Ovary (tissue), 9 donors: ENCODE measurements around the gene SLC1A4. TPM values are rescaled to one million over a fixed set of nuclear protein-coding genes. Genes with fewer than 3 reads are reported as not detected.
A peak's percentile ranks its signal among the peaks of the same experiment; 100 is the strongest.

Source experiments
- DNase-seq, 5 donors: peaks; one replicate each; pipeline ENCODE4 v3.0.0-alpha.2; 2019 to 2020
- H3K27ac ChIP-seq, 2 donors: fragments of 200-600 bp; one replicate each; pipeline versions ENCODE4 v1.5.1 to v1.8.0; 2019 to 2022
- H3K27me3 ChIP-seq: fragments of 200-600 bp; one replicate; pipeline ENCODE4 v1.8.0; 2022
- H3K36me3 ChIP-seq: fragments of 200-600 bp; sonication (generic); one replicate; pipeline ENCODE4 v1.5.1; 2019
- H3K4me1 ChIP-seq: one replicate; pipeline ENCODE4 v1.8.1; 2013; ENCODE audit warnings: mild to moderate bottlenecking, moderate library complexity; ENCODE audit not compliant: insufficient read depth
- H3K4me3 ChIP-seq: fragments of 200-600 bp; sonication (generic); one replicate; pipeline ENCODE4 v1.5.1; 2017
- H3K9me3 ChIP-seq, 2 donors: fragments of 200-600 bp in 1 of 2; sonication (generic) in 1 of 2; one replicate each; pipeline versions ENCODE4 v1.5.1 to v1.8.1; 2013 to 2019; ENCODE audit warnings: mild to moderate bottlenecking in 1 of 2, moderate library complexity in 1 of 2
- EP300 ChIP-seq: sonication (generic); formaldehyde crosslinking; IDR thresholded peaks from one replicate; pipeline ENCODE4 v1.6.1; 2017; ENCODE audit warnings: antibody characterized with exemption
- POLR2A ChIP-seq: fragments of 450-650 bp; IDR thresholded peaks from one replicate; pipeline ENCODE4 v1.6.1; 2017; ENCODE audit warnings: antibody characterized with exemption, mild to moderate bottlenecking, moderate library complexity
- WGBS, 3 donors: extraction: QIAGEN DNeasy Blood & Tissue Kit in 1 of 3; methylation state at CpG; one replicate each; pipeline versions ENCODE4 v1.1.5 to v1.1.7; 2013 to 2017; 5-methylcytosine and 5-hydroxymethylcytosine counted together
- intact Hi-C, 4 donors: fragments of 100-400 bp; cut with DNase I; formaldehyde crosslinking; loops; one replicate each; pipeline versions ENCODE4 v1.11.0 to v1.15.1; 2022 to 2023
- polyA plus RNA-seq, 2 donors: library from polyadenylated mRNA; stranded (reverse); fragments of 200-250 nt in 1 of 2; fragments of 350-450 nt in 1 of 2; fragmentation: Illumina TruSeq in 1 of 2; extraction: RNeasy Lipid Tissue Mini Kit (QIAGEN cat#74804) in 1 of 2; gene quantifications; one replicate each; pipeline ENCODE4 v1.2.3, GENCODE V29; 2013 to 2014
- total RNA-seq, 7 donors: library from RNA; depleted of rRNA in 2 of 7; stranded (reverse); fragments of >200 nt in 2 of 7; fragmentation: NEBNext Ultra II Directional in 3 of 7; extraction: Animal tissue kit (Norgen Biotek cat#: 25700) in 3 of 7; gene quantifications; one replicate each; pipeline versions ENCODE4 v1.1.0 to v1.2.4, GENCODE V29; 2016 to 2023
- TF ChIP-seq, protein P1 (sequence below), 3 donors: fragments of 450-650 bp in 2 of 3; fragments of 200-600 bp in 1 of 3; IDR thresholded peaks; one replicate each; pipeline versions ENCODE4 v1.5.1 to v1.8.0; 2016 to 2022; ENCODE audit warnings: antibody characterized with exemption in 3 of 3, mild to moderate bottlenecking in 1 of 3
- donor health status: DM: no; HTN: no; CAD: no; lungs with moderate emphysema.
- donor health status: DM: no; HTN: no; CAD: no.
- donor health status: Bipolar disorder and iron deficiency.
- donor health status: DM: yes; HTN: yes; CAD: no.
- donor health status: DM: no; HTN: no; CAD: no.
- donor health status: DM: yes; HTN: yes; CAD: no.

The SLC1A4 gene
- total and polyA plus RNA-seq, 9 donors = 5.3 to 51.1 (median 21.3) TPM

GRCh38 chr2:65064728-65065552, 75.7 kb downstream of the SLC1A4 start:
- peak overlapping the region in 1 of 2 donors; percentile 52 for H3K27ac ChIP-seq
- no peak overlapping the region for H3K4me3 ChIP-seq
- no peaks in the 10 kb centered on the region for H3K9me3 ChIP-seq
- no peak for TF ChIP-seq EP300
- TF ChIP-seq, protein P1, sequence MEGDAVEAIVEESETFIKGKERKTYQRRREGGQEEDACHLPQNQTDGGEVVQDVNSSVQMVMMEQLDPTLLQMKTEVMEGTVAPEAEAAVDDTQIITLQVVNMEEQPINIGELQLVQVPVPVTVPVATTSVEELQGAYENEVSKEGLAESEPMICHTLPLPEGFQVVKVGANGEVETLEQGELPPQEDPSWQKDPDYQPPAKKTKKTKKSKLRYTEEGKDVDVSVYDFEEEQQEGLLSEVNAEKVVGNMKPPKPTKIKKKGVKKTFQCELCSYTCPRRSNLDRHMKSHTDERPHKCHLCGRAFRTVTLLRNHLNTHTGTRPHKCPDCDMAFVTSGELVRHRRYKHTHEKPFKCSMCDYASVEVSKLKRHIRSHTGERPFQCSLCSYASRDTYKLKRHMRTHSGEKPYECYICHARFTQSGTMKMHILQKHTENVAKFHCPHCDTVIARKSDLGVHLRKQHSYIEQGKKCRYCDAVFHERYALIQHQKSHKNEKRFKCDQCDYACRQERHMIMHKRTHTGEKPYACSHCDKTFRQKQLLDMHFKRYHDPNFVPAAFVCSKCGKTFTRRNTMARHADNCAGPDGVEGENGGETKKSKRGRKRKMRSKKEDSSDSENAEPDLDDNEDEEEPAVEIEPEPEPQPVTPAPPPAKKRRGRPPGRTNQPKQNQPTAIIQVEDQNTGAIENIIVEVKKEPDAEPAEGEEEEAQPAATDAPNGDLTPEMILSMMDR (IDR thresholded peaks at IDR 0.05) = peak; percentile 35 to 86 (median 62)
- no peaks in the 10 kb centered on the region for H3K27me3 ChIP-seq
- H3K36me3 ChIP-seq = no peaks in the 10 kb centered on the region
- peaks cover 8% of the 10 kb centered on the region for H3K4me1 ChIP-seq
- peak; percentile 53 to 65 (median 58) for DNase-seq
- WGBS, 3 donors = 20 to 27% (median 26%) methylated on average over 14 of the region's 14 CpGs
- intact Hi-C loops = loop anchor here in 3 of 4 donors (2.0 to 10.0 kb wide), 3 partner anchors 64 to 122 kb away; no protein-coding TSS in a partner anchor

DNA sequence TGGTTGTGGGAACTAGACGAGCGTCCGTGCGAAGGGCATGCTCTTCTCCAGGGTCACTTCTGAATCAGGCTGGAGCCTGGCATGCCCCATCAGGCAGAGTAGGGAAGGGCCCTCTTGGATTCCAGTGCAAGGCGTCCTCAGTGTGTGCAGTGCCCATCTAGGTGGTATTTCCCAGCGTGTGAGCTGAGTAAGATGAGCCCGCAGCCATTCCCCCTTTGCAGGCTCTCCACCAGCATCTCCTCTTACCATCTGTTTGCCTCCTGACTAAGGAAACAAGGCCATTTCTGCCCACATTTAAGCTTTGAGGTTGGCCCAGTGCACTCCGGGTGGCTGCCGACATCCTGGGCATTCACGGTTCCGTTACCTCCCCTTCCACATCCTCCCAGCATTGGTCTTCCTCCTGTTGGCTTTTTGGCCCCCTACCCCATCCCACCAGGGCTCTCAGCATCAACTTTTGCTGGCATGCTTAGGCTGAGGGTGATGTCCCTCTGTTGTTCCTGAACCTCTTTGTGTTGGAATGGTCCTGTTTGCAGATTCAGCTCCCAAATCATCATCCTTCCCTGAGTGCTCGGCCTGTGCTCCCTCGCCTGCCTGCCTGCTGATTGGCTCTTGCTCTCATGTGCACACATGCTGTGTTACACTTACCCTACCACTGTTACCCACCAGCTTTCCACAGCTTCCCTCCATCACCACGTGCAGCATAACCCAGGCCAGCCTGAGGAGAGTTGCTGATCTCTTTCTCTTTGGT, 78.8 kb downstream of the SLC1A4 start:
- intact Hi-C loops = loop anchor here in 2 of 4 donors (5.0 to 10.0 kb wide), 2 partner anchors 117 to 119 kb away; no protein-coding TSS in a partner anchor
- Histone ChIP-seq H3K36me3 (no peaks in the 10 kb centered on the region), H3K27me3 (no peaks in the 10 kb centered on the region), H3K4me1 (peaks cover 3% of the 10 kb centered on the region), H3K4me3 (no peak overlapping the region), H3K27ac (no peak overlapping the region), H3K9me3 (no peaks in the 10 kb centered on the region)
- no peak for TF ChIP-seq POLR2A
- TF ChIP-seq, protein P1 (IDR thresholded peaks at IDR 0.05) = no peak
- no peak for TF ChIP-seq EP300
- DNase-seq = no peak
- 80 to 85% (median 83%) methylated on average over 14 of the region's 14 CpGs for WGBS, 3 donors

- TF ChIP-seq POLR2A (no peak), EP300 (no peak)
- TF ChIP-seq, protein P1 (IDR thresholded peaks at IDR 0.05) = no peak
- intact Hi-C loops = loop anchor here in 2 of 4 donors (5.0 to 10.0 kb wide), 2 partner anchors 115 to 118 kb away; no protein-coding TSS in a partner anchor
- WGBS, 3 donors = 82 to 89% (median 83%) methylated on average over 6 of the region's 6 CpGs
- H3K27ac ChIP-seq = peak overlapping the region in 1 of 2 donors; percentile 2
- H3K27me3 ChIP-seq = no peaks in the 10 kb centered on the region
- no peak for DNase-seq
- H3K36me3 ChIP-seq = no peaks in the 10 kb centered on the region
- no peaks in the 10 kb centered on the region for H3K9me3 ChIP-seq
- peaks cover 1% of the 10 kb centered on the region for H3K4me1 ChIP-seq
- H3K4me3 ChIP-seq = no peak overlapping the region
These were observed 80.2 kb downstream of the SLC1A4 start for GRCh38 chr2:65069439-65069824.

DNA sequence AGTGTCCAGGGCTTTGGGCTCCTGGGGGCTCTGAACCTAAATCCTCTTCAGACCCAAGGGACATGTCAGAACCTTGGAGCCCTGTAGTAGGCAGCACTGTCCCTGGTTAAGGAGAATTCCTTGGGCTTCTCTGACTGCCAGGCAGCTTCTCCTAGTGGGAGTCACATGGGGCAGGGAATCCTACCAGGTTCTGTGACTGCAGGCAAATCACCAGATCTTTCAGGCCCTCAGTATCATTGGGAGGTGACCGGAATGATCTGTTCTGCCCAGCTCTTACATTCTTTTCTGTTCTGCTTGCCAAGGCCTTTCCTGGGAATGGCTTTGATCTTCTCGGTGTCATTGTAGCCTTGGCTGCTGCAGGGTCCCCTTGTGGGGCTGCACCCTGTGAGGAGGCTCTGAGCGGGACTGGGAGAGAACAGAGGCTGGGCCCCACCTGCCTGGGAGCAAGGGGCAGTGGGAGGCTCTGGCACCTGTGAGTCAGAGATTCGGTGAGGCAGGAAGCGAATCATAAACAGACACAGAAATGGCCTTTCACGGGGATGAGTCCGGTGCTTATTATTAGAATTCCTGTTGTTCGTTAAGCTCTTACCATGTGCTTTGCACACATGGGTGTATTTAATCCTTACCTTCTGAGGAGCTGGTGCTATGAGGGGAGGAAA, 81.1 kb downstream of the SLC1A4 start:
- H3K4me3 ChIP-seq = no peak overlapping the region
- peak overlapping the region in 1 of 2 donors; percentile 4 for H3K27ac ChIP-seq
- WGBS, 3 donors = 45 to 57% (median 51%) methylated on average over 8 of the region's 8 CpGs
- peaks cover 1% of the 10 kb centered on the region for H3K4me1 ChIP-seq
- no peak for DNase-seq
- TF ChIP-seq, protein P1 (IDR thresholded peaks at IDR 0.05) = peak in 1 of 3 donors; percentile 12
- no peak for TF ChIP-seq POLR2A
- intact Hi-C loops = loop anchor here in 2 of 4 donors (10.0 kb wide), 2 partner anchors 54 to 114 kb away; no protein-coding TSS in a partner anchor
- no peaks in the 10 kb centered on the region for H3K9me3 ChIP-seq
- no peaks in the 10 kb centered on the region for H3K27me3 ChIP-seq
- H3K36me3 ChIP-seq = no peaks in the 10 kb centered on the region
